ENCODE data around the gene PRG2. TPM values are rescaled to one million over a fixed set of nuclear protein-coding genes. Genes with fewer than 3 reads are reported as not detected.

Gene PRG2
- total and polyA plus RNA-seq, 2 of the 13 experiments (the other 11 are each of a cell fraction or from before 2014, with no cell fraction given): not detected

- TF ChIP-seq ARID5B (CRISPR knock-in tag; IDR thresholded peaks at IDR 0.05) (0 out of 2 replicates have a peak, but pooled peaks have one; percentile 20), KLF15 (CRISPR knock-in tag; IDR thresholded peaks at IDR 0.05; ENCODE audit: borderline replicate concordance) (no peak), RXRB (CRISPR knock-in tag; IDR thresholded peaks at IDR 0.05; ENCODE audit: borderline replicate concordance) (0 out of 2 replicates have a peak, but pooled peaks have one; percentile 13), ZNF878 (CRISPR knock-in tag; IDR thresholded peaks at IDR 0.05) (no peak), ZNF572 (CRISPR knock-in tag; IDR thresholded peaks at IDR 0.05) (no peak), MTF1 (CRISPR knock-in tag; IDR thresholded peaks at IDR 0.05) (no peak), MLXIP (CRISPR knock-in tag; IDR thresholded peaks at IDR 0.05; ENCODE audit: borderline replicate concordance) (no peak), FLYWCH1 (CRISPR knock-in tag; IDR thresholded peaks at IDR 0.05) (no peak), SALL1 (CRISPR knock-in tag; IDR thresholded peaks at IDR 0.05) (peak; percentile 47; the same call in 1 of the 2 replicates), SAP130 (CRISPR knock-in tag; IDR thresholded peaks at IDR 0.05; ENCODE audit: low read depth) (peak; percentile 33; the same call in 1 of the 2 replicates)
- TF ChIP-seq, protein P1, sequence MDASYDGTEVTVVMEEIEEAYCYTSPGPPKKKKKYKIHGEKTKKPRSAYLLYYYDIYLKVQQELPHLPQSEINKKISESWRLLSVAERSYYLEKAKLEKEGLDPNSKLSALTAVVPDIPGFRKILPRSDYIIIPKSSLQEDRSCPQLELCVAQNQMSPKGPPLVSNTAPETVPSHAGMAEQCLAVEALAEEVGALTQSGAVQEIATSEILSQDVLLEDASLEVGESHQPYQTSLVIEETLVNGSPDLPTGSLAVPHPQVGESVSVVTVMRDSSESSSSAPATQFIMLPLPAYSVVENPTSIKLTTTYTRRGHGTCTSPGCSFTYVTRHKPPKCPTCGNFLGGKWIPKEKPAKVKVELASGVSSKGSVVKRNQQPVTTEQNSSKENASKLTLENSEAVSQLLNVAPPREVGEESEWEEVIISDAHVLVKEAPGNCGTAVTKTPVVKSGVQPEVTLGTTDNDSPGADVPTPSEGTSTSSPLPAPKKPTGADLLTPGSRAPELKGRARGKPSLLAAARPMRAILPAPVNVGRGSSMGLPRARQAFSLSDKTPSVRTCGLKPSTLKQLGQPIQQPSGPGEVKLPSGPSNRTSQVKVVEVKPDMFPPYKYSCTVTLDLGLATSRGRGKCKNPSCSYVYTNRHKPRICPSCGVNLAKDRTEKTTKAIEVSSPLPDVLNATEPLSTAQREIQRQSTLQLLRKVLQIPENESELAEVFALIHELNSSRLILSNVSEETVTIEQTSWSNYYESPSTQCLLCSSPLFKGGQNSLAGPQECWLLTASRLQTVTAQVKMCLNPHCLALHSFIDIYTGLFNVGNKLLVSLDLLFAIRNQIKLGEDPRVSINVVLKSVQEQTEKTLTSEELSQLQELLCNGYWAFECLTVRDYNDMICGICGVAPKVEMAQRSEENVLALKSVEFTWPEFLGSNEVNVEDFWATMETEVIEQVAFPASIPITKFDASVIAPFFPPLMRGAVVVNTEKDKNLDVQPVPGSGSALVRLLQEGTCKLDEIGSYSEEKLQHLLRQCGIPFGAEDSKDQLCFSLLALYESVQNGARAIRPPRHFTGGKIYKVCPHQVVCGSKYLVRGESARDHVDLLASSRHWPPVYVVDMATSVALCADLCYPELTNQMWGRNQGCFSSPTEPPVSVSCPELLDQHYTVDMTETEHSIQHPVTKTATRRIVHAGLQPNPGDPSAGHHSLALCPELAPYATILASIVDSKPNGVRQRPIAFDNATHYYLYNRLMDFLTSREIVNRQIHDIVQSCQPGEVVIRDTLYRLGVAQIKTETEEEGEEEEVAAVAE (CRISPR knock-in tag; IDR thresholded peaks at IDR 0.05; ENCODE audit: borderline replicate concordance): 0 out of 2 replicates have a peak, but pooled peaks have one; percentile 41
- TF ChIP-seq, protein P2, sequence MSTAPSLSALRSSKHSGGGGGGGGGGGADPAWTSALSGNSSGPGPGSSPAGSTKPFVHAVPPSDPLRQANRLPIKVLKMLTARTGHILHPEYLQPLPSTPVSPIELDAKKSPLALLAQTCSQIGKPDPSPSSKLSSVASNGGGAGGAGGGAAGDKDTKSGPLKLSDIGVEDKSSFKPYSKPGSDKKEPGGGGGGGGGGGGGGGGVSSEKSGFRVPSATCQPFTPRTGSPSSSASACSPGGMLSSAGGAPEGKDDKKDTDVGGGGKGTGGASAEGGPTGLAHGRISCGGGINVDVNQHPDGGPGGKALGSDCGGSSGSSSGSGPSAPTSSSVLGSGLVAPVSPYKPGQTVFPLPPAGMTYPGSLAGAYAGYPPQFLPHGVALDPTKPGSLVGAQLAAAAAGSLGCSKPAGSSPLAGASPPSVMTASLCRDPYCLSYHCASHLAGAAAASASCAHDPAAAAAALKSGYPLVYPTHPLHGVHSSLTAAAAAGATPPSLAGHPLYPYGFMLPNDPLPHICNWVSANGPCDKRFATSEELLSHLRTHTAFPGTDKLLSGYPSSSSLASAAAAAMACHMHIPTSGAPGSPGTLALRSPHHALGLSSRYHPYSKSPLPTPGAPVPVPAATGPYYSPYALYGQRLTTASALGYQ (CRISPR knock-in tag; IDR thresholded peaks at IDR 0.05): no peak
Measured at GRCh38 chr11:57379732-57380131, 10.7 kb downstream of the PRG2 start (continued).
